Body of pancreas (tissue), 4 donors: ENCODE results near the gene MAP2K4.

Source experiments
- CTCF ChIP-seq, 7 experiments: fragments of 450-650 bp in 4 of 7; fragments of 200-600 bp in 3 of 7; sonication (generic) in 3 of 7; IDR thresholded peaks; one replicate each; pipeline ENCODE4 v1.5.1; 2016 to 2019; ENCODE audit warnings: antibody characterized with exemption in 7 of 7
- POLR2A ChIP-seq, 3 donors: fragments of 450-650 bp; IDR thresholded peaks; one replicate each; pipeline ENCODE4 v1.6.1; 2016; ENCODE audit warnings: antibody characterized with exemption in 3 of 3, mild to moderate bottlenecking in 2 of 3

GRCh38 chr17:12077773-12078172 lies 57.1 kb downstream of the MAP2K4 start:
- TF ChIP-seq POLR2A (IDR thresholded peaks at IDR 0.05) (no peak), CTCF (IDR thresholded peaks at IDR 0.05) (no peak)
